Hepatic stellate cell (primary cell): ENCODE measurements around the gene USP12.
"Not testable (repeated sequence)": the region's sequence is repeated elsewhere in the genome, so short reads cannot be mapped to it uniquely, and the experiment has no call there.

Experiments used
- DNase-seq: peaks from one replicate; pipeline ENCODE4 v3.0.0; 2011; ENCODE audit warnings: low spot score

The USP12 gene

DNA sequence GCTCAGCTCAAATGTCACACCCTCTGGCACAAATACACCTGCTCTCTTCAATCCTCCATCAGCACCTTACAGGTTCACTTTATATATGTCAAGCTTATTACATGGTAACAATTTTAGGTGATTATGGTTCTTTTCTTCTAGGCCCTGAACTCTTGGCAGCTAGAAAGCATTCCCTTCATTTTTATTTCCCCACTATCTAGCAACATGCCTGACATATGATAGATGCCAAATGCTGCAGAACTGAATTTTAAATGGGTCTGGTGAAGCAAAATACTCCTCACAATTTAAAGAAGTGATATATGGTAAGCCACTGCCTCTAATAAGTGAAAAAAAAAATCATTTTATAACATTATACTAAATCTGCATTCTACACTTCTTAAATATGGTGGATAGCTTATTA lies 95.2 kb downstream of the USP12 start:
- DNase-seq: no peak

GRCh38 chr13:27073186-27073585 lies 98.4 kb downstream of the USP12 start:
- no peak for DNase-seq

GRCh38 chr13:27066123-27066522 lies 105.5 kb downstream of the USP12 start:
- DNase-seq: not testable (repeated sequence)

- no peak for DNase-seq
These were observed 106.0 kb downstream of the USP12 start for GRCh38 chr13:27065582-27065981.

GRCh38 chr13:27064252-27064995 lies 107.2 kb downstream of the USP12 start:
- DNase-seq: no peak

DNA sequence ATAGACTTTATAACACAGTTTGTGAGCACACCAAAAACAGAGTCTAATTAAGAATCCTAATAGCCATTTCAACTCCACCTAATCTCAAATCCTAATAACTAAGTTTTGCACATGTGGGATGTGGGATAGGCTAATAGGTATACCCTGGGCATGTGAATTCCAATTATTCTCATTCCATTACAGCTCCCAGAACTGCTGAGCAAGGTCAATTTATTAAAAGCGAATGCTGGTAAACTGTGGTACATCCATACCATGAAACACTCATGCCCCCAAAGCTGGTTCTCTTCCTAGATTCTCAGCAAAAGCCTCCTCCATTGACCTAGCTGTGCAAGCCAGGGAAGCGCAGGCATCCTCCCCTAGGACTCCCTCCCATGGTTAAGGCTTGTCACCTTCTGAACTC lies 113.8 kb downstream of the USP12 start:
- no peak for DNase-seq

DNA sequence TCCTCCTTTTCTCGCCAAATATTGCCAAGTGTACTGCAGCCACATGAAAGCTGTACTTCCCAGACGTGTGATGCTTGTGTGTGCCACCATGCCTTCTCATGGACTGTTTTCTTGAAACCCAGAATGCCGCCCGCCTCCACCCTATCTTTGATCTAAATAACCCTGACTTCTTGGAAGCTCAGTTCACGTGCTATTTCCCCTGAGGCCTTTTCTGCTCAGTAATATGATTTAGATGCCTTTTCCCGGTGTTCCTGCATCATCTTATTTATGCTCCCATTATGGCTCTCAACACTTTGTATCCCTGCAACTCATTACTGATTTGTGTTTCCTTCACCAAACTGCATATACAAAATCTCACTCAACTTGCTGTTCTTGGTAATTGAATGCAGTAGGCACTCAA lies 116.1 kb downstream of the USP12 start:
- no peak for DNase-seq

DNA sequence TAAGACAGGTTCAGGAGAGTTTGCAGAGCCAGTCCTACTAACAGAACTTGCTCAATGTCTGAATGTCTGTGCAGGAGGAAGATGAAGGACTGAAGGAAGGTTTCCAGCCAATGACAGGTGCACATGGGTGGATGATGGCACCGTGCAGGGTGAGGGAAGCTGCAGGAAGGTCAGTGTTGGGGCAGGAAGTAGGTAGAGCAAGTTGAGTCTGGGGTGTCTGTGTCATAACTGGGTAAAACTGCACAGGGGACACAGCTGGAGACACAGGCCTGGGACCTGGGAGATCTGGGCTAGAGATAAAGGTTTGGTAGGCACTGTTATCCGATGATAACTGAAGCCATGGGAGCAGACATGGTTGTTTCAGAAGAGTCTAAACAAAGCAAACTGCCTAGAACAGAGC lies 116.9 kb downstream of the USP12 start:
- no peak for DNase-seq

DNA sequence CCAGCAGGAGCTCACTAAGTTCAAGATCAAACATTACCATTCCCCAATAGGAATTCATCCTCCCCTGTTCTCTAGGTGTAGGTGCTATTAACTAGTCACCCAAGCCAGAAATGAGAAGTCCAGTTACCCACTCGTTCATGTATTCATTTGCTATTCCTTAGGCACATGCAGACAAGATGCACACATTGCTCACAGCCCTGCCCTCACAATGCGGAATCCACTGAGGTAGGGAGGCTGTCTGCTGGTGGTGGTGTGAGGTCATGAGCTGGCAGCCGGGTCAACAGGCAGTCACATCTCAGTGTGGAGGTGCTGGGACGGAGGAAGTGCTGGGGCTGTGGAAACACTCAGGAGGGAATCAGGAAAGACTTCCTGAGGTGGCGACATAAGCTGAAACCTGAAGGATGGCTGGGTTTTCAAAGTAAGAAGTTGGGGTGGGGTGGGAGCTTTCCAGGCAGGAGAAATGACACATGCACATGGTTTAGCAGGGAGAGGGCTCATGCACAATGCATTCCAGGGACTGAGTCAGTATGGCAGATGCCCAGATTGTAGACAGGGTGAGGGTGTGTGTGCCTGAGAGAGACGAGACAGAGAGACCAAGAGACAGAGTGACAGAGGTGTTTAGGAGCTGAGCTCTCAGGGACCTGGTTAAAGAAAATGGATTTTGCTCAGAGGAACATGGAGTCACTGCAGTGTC lies 117.6 kb downstream of the USP12 start:
- DNase-seq: peak; percentile 82

DNA sequence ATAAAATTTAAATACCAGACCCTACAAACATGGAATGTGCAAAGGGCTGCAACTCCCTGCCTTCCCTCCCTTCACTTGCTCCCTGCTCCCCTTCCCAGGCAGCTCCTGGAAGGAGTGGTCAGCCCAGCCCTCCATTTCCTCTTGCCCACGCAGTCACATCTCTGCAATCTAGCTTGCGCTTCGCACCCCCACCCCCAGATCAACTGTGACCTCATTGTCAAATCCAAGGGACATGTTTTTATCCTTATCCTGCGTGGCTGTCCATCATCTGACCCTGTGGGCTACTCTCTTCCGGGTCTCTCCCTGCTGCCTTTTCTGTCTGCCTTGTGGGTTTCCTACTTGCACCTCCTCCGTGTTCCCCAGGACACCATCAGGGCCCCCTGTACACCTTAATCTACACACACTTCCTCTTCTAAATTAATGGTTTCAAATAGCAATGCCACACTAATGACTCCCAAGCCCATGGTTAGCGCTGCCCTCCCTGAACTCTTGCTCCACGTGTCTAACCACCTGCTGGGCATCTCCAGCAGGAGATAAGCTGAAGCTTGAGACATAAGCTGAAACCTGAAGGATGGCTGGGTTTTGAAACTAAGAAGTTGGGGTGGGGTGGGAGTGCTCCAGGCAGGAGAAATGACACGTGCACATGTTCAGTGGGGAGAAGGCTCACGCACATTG lies 118.3 kb downstream of the USP12 start:
- DNase-seq: no peak

DNA sequence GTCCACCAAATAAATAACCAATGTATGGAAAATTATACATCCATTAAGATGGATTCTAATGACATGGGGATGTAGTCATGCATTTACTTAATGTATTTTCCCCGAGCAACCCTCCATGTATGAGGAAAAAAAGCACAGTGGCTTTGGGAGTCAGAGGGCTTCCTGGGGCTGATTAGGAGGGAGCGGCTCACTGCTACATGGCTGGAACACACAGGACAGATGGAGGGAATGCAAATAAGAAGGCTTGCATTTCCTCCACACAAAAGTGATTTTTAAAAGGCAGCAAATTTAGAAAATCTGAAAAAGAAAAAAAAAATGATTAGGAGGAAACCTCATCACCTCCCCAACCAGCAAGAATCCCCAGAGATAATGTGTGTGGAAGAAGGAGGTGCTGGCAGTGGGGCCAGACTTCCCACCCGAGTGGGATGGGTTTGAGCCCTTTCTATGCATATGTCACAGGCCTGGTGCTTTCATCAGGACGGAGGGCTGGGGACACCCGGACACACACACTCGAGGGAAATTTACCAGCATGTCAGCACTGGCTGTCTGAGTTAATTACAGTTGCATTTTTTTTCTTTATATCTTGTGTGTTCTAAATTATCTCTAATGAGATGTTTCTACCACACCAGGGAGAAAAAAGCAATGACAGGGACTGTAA lies 118.9 kb downstream of the USP12 start:
- DNase-seq: no peak

DNA sequence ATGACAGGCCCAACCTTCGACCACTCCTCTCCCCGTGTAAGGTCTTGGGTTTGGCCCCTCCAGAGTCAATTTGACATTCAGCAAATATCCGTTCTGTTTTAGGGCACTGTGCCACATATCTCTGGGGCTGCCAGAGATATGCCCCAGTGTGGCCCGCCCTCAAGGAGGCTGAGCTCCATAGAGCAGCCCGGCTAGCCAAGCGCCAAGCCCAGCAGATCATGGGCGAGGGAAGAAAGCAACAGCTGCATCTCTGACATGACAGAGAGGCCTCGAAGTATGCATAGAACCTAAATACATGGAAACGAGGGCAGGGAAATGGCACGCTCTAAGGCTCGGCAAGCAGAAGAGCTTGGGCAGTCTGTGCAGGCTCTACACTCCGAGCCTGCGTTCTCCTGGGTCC lies 124.5 kb downstream of the USP12 start:
- no peak for DNase-seq

DNA sequence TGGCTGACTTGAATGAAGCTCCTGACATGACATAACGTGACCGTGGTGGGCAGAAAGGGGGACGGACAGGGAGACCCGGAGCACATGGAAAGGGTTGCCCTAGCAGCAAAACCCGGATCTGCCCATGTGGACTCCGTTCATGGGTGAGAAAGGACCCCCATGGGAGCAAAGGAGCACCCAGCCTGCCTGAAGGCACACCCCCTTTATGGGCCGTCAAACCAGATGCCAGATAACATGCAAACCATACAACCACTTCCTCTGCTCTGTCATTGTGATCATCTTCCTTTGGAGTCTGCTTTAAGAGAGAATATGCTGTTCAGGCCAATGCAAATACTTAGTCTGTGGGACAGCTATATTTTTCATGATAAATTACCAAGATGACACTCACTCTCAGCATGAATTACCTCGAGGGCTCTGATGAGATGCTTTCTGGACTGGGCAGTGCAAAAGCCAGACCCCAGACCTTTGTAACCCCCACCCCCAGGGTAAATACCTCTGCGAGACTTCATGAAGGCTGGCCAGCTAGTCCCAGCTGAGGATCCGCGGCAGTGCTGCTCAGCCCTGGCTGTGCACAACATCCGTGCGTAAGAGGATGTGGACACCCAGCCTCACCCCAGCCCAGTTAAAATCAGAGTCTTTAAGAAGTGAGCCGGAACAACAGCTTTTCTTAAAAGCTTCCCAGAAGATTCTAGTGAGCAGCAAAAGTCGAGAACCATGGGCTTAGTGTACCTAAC lies 126.6 kb downstream of the USP12 start:
- DNase-seq: no peak

GRCh38 chr13:27043013-27043412 lies 128.6 kb downstream of the USP12 start:
- DNase-seq: peak; percentile 93

GRCh38 chr13:27041341-27041740 lies 130.3 kb downstream of the USP12 start:
- no peak for DNase-seq

- no peak for DNase-seq
These were observed 130.8 kb downstream of the USP12 start for GRCh38 chr13:27040826-27041108.

GRCh38 chr13:27039171-27039701 lies 132.4 kb downstream of the USP12 start:
- no peak for DNase-seq

DNA sequence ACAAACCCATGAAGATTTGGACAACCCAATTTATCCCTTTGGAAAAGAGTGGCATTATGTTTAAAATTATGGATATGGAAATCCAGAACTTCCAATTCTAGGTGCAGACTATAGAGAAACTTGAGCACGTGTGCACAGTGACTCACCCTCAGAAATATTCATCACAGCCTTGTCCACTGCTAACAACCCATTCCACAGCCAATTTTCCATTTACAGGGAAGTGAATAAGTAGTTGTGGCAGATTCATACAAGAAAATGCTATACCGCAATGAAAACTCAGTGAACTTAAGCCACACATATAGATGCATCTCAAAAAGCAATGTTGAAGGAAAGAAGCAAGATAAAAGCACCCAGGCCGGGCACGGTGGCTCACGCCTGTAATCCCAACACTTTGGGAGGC lies 133.3 kb downstream of the USP12 start:
- DNase-seq: peak; percentile 70

GRCh38 chr13:27037571-27037970 lies 134.0 kb downstream of the USP12 start:
- no peak for DNase-seq

GRCh38 chr13:27037171-27037570 lies 134.4 kb downstream of the USP12 start:
- DNase-seq: no peak

GRCh38 chr13:27036236-27036981 lies 135.2 kb downstream of the USP12 start:
- peak; percentile 34 for DNase-seq
